NCI-H1092 (cell line): Measurements from ENCODE around the gene UGCG.
"Not testable (repeated sequence)": the region's sequence is repeated elsewhere in the genome, so short reads cannot be mapped to it uniquely, and the experiment has no call there.

Experiments
- DNase-seq: peaks from one replicate; lab custom pipeline; 2025; lab: John Stamatoyannopoulos, UW

The UGCG gene

DNA sequence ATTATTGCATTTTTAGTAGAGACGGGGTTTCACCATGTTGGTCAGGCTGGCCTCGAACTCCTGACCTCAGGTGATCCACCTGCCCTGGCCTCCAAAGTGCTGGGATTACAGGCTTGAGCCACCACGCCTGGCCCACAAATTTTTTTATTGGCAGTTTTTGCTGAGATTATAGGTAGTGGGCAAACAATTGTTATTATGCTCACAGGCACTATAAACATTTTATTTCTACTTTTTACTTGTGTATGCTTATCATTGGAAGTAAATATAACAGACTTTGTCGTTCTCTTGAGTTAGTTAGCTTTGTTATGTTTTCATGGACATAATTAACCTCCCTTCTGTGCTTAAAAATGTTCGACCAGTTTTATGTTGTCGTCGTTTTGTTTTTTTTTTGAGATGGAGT lies 23.9 kb downstream of the UGCG start:
- DNase-seq: no peak

DNA sequence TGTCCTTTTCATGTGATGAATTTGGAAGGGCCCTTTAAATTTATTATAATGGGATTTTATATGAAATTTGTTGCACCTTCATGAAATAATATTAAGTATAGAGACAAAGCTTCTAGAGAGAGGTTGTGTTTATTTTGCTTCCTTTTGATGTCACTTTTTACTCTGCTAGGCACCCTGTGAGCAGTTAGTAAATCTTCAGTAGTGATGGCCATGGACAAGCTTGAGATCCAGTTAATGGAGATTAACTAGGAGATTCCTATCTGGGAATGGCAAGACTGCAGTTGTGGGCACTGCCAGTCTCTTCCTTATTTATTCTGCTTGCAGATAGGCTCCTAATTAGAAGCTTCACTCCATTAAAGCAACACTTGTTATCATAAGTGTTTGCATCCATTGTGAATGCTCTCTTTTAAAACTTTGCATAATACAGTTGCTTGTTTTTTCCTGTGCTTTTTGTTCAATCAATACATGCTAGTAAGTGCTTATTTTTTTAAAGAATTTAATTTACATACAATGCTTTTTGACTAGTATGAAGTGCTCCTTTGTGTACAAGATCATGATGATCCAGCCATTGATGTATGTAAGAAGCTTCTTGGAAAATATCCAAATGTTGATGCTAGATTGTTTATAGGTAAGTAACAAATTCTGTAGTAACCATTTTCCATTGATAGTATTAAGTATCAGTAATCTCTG lies 25.9 kb downstream of the UGCG start:
- DNase-seq: no peak

DNA sequence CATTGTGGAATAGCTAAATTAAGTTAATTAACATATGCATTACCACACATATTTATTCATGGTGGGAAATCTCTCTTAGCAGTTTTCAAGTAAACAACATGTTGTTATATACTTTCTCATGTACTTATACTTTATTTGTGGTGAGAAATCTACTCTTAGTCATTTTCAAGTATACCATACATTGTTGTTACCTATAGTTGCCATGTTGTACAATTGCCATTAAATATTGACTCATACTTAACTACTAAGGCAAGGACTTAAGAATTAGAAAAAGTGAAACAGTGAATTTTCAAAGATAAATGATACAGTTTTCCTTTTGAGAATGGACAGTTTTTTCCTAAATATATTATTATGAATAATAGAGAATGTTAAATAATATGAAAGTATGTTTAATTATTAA lies 27.7 kb downstream of the UGCG start:
- no peak for DNase-seq

DNA sequence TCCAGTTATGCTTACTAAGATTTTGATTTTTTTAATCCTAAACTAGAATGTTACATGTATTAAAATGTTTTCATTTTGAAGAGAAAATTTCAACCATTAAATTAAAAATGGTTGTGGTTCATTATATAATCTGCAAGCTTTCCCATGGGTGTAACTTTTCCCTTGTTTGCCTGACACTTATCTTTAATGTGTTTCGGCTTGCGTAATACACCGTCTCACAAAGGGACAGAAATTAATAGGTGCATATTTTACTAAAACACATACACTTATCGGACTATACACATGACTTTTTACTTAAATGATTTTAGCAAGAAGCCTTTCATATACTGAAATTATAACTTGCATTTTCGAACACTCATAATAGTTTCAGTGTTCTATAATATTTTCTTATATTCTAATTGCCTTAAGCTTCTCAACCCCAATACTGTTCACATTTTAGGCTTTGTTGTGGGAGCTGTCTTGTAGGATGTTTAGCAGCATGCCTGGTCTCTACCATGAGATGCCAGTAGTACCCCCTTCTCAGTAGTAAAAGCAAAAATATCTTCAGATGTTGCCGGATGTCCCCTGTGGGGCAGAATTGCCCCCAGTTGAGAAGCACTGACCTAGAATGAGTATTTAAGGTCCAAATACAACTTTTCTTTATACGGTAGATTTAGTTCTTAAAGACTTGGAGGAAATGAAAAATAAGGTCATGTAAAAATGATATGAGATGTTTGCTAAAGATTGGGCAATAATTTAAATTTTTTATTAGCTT lies 28.6 kb downstream of the UGCG start:
- DNase-seq: no peak

DNA sequence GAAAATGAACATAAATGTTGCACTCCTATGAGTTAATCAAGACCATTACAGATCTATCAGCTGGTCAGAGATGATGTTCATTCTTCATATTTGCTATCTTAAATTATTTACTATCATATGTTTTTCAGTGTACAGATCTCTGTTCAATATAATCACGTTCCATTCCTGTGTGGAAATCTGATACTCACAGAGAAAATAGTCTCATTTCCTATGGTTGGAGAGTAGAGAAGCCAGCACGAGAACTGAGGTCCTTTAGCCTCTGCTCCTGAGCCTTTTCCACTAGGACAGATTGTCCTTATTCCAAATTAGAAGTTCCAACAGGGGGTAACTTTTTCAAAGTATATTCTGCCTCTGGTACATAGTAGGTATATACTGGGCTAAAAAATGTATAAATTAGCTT lies 29.2 kb downstream of the UGCG start:
- DNase-seq: no peak

DNA sequence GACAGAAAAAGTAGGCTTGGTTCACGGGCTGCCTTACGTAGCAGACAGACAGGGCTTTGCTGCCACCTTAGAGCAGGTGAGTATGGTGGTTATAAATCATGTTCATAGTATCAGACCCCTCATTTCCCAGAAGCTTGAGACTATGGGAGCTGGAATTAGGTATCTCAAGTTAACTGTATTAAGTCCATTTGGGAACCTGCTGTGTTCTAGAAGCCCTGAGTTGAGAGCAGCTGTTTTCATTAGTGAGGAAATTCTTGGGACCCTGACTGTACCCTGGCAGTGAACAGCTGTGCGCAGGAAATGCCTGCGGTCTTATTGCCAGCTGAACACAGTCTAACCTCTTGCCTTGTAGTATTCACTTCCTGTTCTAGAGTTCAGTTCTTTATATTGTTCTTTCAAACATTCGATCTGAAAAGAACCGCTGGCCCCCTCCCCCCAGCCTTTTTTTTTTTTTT lies 29.8 kb downstream of the UGCG start:
- DNase-seq: no peak

DNA sequence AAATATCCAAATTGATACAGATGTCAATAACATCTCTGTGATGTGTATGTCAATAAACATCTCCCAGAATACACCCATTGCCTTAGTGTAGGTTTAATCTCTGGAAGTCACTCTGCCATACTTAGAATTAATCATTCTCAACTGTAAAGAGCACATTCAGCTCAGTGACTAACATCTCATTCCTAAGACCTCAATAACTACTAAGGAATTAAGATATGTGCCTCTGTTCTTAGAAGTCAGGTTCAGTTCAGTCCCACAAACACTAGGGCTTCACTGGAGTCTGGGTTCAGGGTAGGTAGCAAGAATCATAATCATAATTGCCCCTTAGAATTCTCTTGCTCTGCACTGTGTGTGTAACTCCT lies 31.7 kb downstream of the UGCG start:
- DNase-seq: no peak

DNA sequence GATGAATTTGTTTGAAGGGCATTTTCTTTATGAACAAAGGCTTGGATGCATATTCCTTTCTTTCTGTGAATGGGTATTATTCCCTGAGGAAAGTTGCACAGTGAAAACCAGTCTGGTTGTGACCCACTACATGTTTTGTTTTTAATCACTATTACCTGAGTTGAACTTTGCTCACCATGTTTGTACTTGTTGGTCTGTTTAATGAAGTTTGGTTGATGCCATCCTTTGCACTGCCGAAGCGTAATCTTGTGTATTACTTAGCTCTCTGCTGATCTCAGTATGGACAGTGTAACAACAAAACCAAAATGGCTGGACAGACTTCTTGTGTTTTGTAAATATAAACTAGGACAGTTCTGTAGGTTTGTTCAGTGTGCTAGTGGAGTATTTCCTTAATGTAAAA lies 38.1 kb downstream of the UGCG start:
- DNase-seq: no peak

DNA sequence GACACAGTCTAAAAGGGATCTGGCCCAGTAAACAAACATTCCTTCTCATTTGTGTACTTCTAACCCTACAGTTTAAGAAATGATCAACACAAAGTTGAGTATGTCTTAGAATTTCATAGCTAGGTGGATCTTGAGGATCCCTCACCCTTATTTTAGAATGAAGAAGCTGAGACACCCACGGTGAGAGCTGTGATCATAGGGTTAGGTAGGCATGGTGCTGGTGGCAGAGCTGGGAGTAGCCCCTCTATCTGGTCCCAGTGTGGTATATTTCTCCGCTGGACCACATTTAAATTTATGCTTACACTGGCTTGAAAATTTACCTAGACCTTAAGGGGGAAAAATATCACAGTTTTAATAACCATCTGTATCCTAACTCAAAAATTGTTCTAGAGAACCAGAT lies 39.8 kb downstream of the UGCG start:
- DNase-seq: no peak

DNA sequence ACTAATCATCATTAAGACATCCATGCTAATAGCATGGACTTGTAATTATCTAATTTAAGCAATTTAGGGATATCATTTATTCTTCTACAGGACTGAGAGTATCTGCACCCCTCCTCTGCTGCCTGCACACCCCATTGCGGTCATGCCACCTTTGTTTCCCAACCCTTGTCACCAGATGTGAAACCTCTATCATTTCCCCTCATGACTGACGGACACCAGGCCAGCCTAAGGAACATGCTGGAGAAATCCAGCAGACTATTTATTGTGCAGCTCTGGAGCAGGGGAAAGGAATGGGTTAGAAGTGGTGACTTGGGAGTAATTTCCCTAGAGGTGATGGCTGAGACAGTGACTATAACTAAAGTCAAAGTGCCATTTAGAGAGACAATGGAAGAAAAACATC lies 40.7 kb downstream of the UGCG start:
- no peak for DNase-seq

DNA sequence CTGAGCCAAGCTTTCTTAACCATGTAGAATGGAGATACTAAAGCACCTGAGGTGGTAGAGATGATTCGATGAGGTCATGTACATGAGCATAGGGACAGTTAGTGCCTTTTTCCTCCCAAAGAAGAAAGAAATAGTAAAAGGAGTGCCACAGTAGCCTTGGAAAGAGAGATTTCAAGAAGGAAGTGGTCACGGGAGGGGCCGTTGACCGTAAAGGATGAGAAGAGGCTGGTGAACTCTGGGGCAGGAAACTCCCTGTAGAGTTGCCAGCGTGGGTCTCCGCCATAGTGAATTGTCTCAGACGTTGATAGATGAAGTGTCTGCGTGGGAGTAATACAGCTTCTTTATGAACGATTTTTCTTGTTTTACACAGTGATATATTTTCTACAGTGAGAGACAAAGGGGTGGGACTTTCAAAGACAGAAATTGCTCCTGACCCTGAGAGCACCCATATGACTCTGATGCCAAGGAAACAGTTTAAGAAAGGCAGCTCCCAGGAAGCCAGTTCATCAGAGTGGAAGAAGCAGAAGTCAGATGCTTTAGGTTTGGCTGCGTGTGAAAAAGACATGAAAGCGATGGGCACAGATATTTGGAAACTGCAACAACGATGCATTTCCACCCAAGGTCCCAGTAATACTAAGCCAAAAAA lies 41.3 kb downstream of the UGCG start:
- no peak for DNase-seq

DNA sequence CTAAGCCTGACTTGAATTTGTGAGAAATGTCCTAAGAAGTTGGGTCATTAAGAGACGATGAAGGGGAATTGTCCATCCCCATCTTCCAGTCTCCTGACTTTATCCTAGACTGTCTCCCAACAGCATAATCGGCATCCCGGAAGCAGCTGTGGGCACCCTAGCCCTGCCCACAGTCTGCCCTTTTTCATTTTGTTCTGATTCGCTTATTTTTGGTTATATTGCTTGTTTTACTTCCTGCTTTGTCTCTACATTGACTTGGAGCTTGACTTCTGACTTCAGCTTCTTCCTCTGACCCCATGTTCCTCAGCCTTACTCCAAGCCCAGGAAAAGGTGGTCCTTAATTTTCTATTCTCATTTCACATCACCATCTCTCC lies 41.8 kb downstream of the UGCG start:
- DNase-seq: no peak

DNA sequence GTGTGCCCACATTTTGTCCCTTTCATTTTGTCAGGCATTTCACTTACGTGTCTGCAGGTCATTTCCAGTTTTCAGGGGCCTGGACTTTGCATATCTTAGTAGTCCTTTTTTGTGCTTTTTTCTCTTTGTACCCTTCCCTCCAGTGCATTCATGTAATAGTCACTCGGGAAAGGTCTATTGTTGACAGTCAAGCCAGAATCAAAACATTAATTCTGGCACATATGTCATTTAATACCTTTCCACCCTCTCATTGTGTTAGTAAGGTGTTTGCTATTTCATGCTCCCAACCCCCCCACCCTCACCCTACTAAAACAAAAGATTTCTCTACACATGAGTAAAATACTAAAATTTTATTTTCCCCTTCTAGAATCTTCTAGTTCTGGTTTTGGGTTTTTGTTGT lies 42.7 kb downstream of the UGCG start:
- no peak for DNase-seq

DNA sequence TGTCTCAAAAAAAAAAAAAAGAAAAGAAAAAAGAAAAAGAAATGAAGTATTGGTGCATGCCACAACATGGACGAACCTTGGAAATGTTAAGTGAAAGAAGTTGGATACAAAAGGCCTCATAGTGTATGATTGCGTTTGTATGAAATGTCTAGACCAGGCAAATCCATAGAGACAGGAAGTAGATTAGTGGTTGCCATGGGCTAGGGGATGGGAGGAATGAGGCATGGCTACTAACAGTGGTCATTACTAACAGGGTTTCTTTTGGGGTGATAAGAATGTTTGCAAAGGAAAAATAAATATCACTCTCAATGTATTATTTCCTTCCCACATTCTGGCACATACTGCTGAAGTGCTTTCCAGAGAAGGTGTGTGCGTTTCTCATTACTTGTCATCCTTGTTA lies 44.1 kb downstream of the UGCG start:
- no peak for DNase-seq

DNA sequence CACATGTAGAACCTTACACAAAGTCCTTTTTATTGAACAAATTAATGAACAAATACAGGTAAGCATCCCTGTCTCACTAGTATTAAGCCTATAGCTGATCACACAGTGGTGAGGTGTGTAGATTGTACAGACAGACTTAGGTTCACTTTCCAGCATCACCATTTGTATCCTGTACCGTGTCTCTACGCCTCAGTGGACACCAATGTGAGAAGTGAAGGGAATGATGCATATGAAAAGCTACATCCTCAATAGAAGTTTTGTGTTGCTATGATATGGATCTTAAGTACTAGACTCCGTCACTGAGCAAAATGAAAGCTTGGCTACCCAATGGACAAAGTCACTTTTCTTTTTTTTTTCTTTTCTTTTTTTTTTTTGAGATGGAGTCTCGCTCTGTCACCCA lies 46.6 kb downstream of the UGCG start:
- no peak for DNase-seq

DNA sequence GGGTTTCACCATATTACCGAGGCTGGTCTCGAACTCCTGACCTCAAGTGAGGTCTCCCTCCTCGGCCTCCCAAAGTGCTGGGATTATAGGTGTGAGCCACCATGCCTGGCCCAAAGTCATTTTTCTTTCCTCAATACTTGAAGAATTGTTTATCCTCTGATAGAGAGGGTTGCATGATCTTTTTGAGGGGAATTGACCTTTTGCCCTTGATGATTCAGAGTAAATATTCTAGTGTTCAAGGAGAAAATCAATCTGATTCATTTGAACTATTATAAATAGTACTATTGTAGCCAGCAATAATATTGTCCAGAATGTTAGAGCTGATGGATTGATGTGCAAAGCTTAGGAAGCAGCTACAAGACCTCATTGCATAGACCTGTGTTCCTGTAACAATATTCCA lies 47.1 kb downstream of the UGCG start:
- no peak for DNase-seq

DNA sequence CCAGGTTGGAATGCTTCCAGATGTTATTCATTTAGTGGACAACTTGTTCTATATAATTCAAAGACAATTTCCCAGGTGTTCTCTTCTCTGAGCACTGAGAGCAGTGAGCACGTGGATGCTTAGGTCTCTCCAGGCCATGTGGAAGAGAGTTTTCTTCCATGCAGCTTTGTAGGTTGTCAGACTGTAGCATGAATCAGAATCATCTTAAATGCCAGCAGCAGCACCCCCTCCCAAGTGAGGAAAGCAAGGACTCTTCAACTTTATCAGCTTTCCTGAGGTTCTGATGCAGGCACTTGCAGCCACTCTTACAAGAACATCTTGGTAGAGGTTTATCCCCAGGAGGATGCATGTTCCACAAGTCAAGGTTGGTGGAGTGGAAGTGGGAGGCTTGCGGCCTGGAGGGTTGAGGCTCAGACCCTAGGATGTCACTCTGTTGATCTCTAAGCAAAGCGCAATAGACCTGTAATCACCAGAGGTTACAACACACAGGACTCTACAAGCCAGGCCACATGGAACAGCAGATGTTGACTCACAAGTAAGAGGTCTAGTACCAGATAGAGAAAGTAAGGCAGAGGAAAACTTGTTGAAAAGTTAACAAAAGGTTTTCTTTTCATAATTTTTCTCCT lies 47.7 kb downstream of the UGCG start:
- no peak for DNase-seq

DNA sequence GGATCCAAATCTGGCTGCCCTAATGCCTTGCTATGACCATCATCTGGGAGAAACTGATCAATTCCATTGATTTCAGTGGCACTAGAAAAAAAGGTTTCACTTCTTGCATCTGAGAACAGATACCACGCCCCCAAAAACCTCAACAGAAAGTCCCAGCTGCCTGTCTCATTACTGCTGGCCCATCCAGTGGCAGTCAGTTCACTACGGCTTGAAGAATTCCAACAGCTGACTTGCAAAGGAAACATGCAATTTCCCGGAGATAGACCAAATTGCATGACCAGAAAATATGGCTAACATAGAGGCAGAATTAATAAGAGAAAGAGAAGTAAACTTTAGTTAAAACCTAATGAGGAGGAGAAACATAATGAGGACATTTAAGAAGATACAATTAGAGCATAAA lies 48.6 kb downstream of the UGCG start:
- DNase-seq: no peak

DNA sequence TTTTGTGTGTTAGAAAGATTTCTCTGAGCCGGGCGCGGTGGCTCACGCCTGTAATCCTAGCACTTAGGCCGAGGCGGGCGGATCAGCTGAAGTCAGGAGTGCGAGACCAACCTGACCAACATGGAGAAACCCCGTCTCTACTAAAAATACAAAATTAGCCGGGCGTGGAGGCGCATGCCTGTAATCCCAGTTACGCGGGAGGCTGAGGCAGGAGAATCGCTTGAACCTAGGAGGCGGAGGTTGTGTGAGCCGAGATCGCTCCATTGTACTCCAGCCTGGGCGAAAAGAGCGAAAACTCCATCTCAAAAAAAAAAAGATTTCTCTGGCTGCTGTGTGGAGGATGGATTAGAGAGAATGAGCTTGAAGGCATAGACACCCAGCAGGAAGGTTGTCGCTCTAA lies 51.5 kb downstream of the UGCG start:
- not testable (repeated sequence) for DNase-seq

DNA sequence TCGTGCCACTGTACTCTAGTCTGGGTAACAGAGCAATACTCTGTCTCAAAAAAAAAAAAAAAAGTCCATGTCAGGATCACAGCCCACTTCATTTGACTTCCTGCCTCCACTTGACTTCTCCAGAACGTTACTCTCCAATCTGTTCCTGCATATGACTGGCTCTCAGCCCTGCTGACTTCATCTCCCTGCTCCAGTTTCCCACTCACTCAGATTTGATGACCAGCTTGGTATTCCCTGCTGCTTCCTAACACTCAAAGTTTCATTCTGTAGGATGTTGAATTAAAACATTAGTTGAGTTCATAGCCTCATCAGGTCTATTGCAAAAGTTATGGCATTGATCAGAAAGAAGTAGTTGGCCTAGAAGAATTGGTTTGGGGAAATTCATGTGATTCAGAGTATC lies 52.3 kb downstream of the UGCG start:
- no peak for DNase-seq

DNA sequence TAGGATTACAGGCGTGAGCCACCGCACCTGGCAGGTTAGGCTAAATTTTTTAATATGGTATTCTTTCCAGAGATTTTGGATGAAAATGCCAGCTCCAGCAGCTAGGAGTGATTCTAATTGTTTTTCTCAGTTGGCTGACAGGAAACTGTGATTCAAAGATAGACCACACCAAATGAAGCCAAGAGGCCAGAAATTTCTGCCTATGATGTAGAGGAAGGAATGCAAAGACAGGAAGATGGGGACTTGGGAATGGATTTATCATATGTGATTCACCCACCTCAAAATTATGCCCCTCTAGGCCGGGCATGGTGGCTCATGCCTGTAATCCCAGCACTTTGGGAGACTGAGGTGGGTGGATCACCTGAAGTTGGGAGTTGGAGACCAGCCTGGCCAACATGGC lies 53.3 kb downstream of the UGCG start:
- DNase-seq: no peak

DNA sequence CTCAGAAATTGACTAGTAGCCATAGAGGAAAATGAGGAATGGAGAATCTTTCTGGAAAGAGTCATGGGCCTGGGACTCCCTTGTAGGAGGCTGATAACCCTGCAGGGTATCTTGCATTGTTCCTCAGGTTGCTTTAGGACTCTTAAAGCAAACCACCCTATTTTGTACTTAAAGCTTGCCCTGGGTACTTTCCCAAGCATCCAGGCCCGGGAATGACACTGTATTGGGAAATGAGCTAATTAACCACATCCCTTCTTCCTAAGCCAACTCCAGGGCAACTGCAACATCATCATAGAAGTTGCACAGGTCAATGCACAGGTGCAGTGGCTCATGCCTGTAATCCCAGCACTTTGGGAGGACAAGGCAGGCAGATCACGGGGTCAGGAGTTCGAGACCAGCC lies 55.9 kb downstream of the UGCG start:
- DNase-seq: no peak

DNA sequence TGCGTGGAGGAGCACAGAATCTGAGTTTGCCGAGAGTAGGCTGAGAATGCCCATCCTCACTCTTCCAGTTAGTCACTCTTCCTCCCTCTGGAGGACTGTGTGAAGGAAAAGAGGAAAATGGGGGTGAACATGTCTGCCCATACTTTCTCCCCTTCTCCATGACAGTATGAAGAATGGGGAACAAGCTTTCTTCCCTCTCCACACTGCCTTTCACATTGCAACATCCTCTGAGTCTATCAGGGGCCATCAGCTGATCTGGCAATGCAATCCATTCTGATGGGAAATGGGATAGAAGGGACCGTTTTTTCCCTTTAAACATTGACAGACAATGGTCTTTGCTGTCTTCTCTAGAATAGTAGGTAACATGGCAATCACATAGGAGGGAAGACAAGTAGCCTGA lies 56.8 kb downstream of the UGCG start:
- DNase-seq: no peak
